ENCODE results near the gene WDR1.

WDR1 gene

DNA sequence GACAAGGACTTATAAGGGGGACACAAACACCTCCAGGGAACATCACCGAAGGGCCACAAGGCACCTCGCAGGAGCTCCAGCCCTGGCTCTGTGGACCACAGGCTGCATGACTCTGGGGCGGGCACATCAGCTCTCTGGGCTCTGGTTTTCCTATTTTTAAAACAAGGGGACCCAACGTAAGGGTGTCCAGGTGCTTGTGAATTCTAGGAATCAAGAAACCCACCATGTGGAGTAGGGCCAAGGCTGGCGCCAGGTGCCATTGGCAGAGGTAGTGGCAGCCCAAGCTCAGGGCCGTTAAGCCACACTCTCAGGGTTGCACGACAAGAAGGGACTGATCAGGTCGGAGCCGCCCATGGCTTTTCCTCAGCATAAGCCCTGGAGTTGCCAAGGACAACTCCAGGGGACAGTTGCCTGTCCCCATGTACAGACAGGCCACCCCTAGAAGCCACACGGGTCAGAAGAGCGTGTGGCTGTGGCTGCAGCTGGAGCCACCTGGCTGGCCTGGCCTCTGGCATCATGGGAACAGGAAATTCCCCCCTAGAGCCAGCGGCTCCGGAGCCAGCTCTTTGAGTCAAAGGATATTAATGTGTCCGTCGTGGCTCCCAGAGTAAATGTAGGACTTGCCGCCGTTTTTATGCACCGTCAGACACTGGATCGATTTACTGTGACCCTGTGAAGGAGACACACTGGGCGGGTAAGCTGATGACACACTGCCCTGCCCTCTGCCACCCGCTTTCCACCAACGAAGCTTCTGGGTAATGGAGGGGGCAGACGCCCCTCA is 32.5 kb downstream of the WDR1 start:
- Histone ChIP-seq H3K9me3 (ENCODE audit: control insufficient read depth, low read length) (no peaks in the 10 kb centered on the region), H3K79me2 (no peaks in the 10 kb centered on the region), H3K27ac (no peak overlapping the region), H3K27me3 (ENCODE audit: control insufficient read depth, insufficient read depth, low read length) (no peaks in the 10 kb centered on the region), H3K4me1 (no peaks in the 10 kb centered on the region), H3K9ac (no peak overlapping the region), H3K4me3 (ENCODE audit: low read depth, low read length) (no peak overlapping the region), H3K36me3 (ENCODE audit: control insufficient read depth, insufficient read depth, low read length) (no peaks in the 10 kb centered on the region), H3K4me2 (ENCODE audit: low read length) (no peak overlapping the region), H2AFZ (no peak overlapping the region)
- TF ChIP-seq, protein P1, sequence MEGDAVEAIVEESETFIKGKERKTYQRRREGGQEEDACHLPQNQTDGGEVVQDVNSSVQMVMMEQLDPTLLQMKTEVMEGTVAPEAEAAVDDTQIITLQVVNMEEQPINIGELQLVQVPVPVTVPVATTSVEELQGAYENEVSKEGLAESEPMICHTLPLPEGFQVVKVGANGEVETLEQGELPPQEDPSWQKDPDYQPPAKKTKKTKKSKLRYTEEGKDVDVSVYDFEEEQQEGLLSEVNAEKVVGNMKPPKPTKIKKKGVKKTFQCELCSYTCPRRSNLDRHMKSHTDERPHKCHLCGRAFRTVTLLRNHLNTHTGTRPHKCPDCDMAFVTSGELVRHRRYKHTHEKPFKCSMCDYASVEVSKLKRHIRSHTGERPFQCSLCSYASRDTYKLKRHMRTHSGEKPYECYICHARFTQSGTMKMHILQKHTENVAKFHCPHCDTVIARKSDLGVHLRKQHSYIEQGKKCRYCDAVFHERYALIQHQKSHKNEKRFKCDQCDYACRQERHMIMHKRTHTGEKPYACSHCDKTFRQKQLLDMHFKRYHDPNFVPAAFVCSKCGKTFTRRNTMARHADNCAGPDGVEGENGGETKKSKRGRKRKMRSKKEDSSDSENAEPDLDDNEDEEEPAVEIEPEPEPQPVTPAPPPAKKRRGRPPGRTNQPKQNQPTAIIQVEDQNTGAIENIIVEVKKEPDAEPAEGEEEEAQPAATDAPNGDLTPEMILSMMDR (IDR thresholded peaks at IDR 0.05) = no peak

DNA sequence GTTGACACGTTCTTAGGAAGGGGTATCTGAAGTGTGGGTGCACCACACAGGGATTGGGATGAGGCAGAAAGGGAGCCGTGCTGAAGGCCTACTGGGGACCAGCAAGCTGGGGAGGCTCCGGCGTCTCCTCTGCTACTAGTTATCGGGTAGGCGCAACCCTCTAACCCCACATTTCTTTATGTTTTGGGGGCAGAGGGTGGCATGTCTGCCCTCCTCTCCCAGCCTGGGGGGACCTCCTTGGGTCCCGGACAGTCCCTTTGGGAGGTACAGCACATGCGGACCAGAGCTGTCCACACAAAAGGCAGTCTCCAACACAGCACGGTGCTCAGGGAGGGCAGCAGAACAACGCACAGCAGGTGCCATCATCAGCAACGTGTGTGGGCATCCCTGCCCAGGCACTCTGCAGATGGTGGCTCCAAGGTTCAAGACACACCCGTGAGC is 33.2 kb downstream of the WDR1 start:
- H2AFZ ChIP-seq = no peak overlapping the region
- no peaks in the 10 kb centered on the region for H3K36me3 ChIP-seq (ENCODE audit: control insufficient read depth, insufficient read depth, low read length)
- no peak overlapping the region for H3K27ac ChIP-seq
- H3K4me3 ChIP-seq (ENCODE audit: low read depth, low read length) = no peak overlapping the region
- no peaks in the 10 kb centered on the region for H3K27me3 ChIP-seq (ENCODE audit: control insufficient read depth, insufficient read depth, low read length)
- TF ChIP-seq, protein P1 (IDR thresholded peaks at IDR 0.05) = no peak
- H3K4me1 ChIP-seq = no peaks in the 10 kb centered on the region
- H3K4me2 ChIP-seq (ENCODE audit: low read length) = no peak overlapping the region
- no peaks in the 10 kb centered on the region for H3K9me3 ChIP-seq (ENCODE audit: control insufficient read depth, low read length)
- no peak overlapping the region for H3K9ac ChIP-seq
- H3K79me2 ChIP-seq = no peaks in the 10 kb centered on the region

DNA sequence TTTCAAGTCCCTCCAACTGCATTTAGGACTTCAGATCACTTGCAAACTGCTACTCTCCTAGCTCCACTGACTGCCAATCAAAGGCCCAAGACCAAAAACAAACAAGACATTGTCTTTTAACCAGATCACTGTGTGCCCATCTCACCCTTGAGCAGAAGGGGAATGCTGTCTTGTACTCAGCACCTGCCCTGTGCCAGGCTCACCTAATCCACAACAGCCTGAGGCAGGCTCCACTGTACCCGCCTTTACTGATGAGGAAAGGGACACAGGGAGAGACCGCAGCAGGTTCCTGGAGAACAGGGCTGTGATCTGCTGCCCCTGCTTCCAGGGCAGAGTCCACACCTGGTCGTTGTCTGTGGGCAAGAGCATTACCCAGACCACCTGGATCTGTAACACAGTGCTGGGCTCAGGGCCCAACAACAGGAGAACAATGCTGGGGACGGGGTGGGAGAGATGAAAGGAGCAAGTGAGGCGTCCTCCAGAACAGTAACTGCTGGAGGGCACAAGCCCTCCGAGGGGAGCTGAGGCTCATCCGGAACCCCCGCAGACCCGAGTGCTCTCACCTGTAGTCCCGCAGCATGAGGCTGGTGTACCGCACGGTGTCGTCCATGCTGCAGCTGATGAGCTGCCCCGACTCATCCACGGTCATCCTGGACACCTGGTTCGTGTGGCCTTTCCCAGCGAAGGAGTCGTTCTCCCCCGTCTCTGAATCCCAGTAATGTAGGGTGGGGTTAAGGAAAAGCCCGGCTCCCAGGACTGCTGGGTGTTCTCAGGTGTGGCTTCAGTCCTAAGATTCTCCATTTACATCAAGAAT is 33.9 kb downstream of the WDR1 start:
- Histone ChIP-seq H3K9ac (no peak overlapping the region), H3K9me3 (ENCODE audit: control insufficient read depth, low read length) (no peaks in the 10 kb centered on the region), H3K36me3 (ENCODE audit: control insufficient read depth, insufficient read depth, low read length) (no peaks in the 10 kb centered on the region), H3K27me3 (ENCODE audit: control insufficient read depth, insufficient read depth, low read length) (no peaks in the 10 kb centered on the region), H3K27ac (no peak overlapping the region), H2AFZ (no peak overlapping the region), H3K4me2 (ENCODE audit: low read length) (no peak overlapping the region), H3K4me3 (ENCODE audit: low read depth, low read length) (no peak overlapping the region), H3K4me1 (no peaks in the 10 kb centered on the region), H3K79me2 (no peaks in the 10 kb centered on the region)
- TF ChIP-seq, protein P1 (IDR thresholded peaks at IDR 0.05) = no peak

DNA sequence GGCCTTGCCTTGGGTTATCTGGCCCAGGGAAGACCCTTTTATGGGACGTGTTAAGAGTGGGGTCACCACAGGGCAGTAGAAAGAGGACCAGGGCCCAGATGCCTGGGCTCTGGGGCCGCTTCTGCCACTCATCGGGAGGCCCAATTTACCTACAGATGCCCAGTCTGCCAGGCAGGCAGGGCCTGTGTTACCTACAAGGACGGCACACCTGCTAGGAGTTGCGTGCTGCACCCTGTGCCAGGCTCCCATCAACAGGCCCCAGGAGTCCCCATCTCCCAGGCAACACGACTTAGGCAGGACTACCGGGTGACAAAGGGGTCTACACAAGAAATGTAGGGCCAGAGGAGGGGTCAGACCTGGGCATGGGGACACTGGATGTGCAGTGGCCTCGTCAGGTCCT is 34.6 kb downstream of the WDR1 start:
- Histone ChIP-seq H3K4me1 (no peaks in the 10 kb centered on the region), H3K4me2 (ENCODE audit: low read length) (no peak overlapping the region), H2AFZ (no peak overlapping the region), H3K9ac (no peak overlapping the region), H3K4me3 (ENCODE audit: low read depth, low read length) (no peak overlapping the region), H3K36me3 (ENCODE audit: control insufficient read depth, insufficient read depth, low read length) (no peaks in the 10 kb centered on the region), H3K27me3 (ENCODE audit: control insufficient read depth, insufficient read depth, low read length) (no peaks in the 10 kb centered on the region), H3K9me3 (ENCODE audit: control insufficient read depth, low read length) (no peaks in the 10 kb centered on the region), H3K79me2 (no peaks in the 10 kb centered on the region), H3K27ac (no peak overlapping the region)
- TF ChIP-seq, protein P1 (IDR thresholded peaks at IDR 0.05) = no peak
